Non-pigmented ciliary epithelial cell (primary cell): Measurements from ENCODE around the gene SDK1.
"Not testable (repeated sequence)": the region's sequence is repeated elsewhere in the genome, so short reads cannot be mapped to it uniquely, and the experiment has no call there.

Source experiments
- DNase-seq: peaks from one replicate; pipeline ENCODE4 v3.0.0-alpha.2; 2010; ENCODE audit warnings: low read depth

The SDK1 gene

DNA sequence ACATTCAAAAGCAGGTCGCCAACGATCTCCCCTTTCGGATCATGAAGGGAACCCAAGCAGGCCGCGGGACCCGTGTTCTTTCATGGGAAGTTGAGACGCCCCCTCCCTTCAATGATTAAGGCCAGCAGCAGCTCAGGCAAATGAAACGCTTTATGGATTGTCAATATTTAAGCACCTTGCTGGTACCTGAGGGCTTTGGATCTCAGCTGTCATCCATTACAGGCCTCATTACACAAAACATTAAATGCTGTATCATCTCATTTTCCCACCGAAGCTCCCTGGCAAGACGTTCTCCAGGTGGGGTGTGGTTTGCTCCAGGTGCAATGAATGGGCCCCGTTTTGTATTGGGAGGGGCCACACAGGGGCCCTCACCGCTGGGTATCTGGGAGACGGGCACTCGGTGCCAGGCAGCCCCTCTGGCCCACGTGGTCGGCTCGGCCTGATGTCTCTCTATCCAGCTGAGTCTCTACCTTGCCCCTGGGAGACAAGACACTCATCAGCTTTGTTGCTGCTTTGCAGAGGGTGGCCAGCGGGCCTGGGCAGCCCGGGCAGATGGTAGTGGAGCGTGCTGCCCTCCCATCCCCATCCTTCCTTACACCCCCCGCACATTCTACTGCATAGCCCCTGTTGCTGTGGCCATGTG, 925.0 kb downstream of the SDK1 start:
- no peak for DNase-seq

GRCh38 chr7:4226524-4226882, 925.5 kb downstream of the SDK1 start:
- DNase-seq = no peak

DNA sequence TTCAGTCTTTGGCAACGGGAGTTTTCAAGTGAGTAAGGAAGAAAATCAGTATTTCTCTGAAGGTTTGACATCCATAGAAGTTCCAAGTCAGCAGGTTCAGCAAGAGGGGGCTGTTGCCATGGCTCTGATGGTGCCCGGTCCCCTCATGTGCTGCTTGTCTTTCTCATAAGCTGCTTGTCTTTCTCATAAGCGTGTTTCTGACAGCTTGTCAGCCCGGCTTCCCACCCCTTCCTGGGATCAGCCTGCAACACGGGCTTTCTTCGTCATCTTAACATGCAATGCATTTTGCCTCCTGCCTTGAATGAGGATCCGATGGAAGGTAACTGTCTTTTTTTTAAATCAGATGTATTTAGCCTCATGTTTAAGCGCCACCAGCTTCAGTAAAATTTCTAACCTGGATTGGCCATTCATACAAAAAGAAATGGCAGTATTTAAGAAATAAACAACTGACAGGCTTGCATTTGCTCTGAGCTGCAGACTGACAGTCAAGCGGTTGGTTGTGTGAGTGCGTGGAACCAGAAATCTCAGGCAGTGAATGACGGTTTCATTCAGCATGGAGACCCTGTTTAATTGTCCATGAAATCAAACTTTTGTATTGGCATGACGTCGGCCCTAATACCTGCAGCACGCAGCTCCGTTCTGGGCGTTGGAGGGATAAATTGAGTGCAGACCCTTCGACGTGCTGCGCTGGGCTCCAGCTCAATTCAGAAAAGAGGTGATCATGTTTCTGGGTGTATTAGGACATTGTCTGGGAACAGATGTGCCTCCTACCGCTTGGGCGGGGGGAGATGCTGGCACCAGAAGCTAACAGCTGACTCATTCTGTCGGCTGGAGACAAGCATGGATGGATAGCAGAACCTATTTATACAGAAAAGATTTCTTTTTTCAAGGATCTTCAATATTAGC, 926.3 kb downstream of the SDK1 start:
- DNase-seq = no peak

GRCh38 chr7:4230352-4230751, 929.3 kb downstream of the SDK1 start:
- no peak for DNase-seq

GRCh38 chr7:4233146-4233545, 932.1 kb downstream of the SDK1 start:
- no peak for DNase-seq

GRCh38 chr7:4233621-4234497, 932.8 kb downstream of the SDK1 start:
- no peak for DNase-seq

GRCh38 chr7:4234498-4234855, 933.4 kb downstream of the SDK1 start:
- no peak for DNase-seq

DNA sequence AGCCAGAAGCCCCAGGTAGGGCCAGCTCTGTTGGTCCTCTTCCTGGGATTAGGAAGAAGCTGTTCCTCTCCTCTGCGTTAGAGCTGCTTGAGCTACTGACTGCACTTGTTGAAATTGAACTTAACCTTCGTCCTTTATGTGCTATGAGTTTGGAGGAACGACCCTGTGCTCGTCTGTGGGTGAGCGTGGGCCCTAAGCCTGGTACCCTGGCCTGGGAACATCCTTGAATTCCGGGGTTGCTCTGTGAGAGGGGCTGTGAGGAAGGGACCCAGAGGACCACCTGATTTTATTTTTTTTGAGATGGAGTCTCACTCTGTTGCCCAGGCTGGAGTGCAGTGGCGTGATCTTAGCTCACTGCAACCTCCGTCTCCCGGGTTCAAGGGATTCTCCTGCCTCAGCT, 933.8 kb downstream of the SDK1 start:
- no peak for DNase-seq

DNA sequence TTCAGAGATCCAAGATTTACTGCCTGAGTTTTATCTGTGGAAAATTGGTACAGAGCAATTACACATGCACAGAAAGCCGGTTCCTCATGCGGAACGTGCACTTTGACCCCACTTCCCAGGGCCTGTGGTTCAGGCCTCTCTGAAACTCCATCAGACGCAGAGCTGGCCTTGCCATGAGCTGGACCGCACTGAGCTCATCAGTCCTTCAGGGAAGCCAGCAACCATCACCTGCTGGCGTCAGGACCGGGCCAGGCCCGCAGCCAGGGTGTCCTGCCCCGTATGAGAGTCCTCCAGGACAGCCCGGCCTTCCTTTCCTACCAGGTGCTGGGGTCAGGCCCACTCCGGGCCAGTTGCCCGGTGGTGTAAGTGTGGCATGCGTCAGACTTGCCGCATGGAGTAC, 934.5 kb downstream of the SDK1 start:
- DNase-seq = no peak

- DNase-seq = no peak
Measured at GRCh38 chr7:4236389-4236788, 935.3 kb downstream of the SDK1 start.

DNA sequence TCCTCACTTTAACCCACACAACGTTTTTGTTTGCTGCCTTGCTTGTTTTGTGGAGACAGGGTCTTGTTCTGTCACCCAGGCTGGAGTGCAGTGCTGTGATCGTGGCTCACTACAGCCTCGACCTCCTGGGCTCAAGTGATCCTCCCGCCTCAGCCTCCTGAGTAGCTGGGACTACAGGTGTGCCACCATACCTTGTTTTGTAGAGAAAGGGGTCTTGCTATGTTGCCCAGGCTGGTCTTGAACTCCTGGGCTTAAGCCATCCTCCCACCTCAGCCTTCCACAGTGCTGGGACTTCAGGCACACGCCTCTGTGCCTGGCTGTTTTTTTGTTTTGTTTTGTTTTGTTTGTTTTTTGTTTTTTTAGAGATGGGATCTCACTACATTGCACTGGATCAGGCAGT, 935.8 kb downstream of the SDK1 start:
- not testable (repeated sequence) for DNase-seq

GRCh38 chr7:4237296-4238235, 936.5 kb downstream of the SDK1 start:
- no peak for DNase-seq

- DNase-seq = no peak
Measured at GRCh38 chr7:4238861-4239260, 937.8 kb downstream of the SDK1 start.

GRCh38 chr7:4240042-4240441, 939.0 kb downstream of the SDK1 start:
- DNase-seq = no peak

DNA sequence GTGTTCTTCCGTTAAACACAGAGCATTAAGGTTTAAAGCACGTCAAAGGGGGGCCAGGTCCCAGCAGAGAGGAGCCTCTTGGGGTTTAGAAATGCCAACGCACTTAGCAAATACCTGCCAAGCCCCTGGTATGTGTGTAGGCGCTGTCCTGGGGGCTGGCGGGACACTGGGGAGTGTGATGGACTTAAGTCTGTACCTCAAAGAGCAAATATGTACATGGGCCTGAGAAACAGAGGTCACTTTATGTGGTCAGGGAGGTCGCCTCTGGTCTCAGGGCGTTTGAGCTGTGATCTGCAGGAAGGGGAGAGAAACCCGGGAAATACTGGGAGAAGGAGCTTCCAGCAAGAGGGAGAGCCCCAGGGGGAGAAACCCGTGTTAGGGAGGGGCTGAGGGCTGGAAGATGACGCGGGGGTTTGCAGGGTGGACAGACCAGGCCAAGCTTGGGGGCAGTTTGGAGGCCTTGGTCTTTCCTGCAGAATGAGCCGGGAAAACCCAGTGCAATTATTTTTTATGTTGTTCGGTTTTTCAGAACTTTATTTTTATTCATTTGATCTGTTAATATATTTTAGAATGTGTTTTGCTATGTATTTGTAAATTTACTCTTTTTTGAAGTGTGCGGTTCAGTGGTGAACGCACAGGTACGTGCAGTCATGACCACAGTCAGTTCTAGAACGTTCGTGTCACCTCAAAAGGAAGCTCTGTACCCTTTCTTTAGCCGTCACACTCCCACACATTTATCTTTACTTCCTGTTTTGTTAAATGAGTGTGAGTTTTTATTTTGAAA, 939.7 kb downstream of the SDK1 start:
- no peak for DNase-seq

- DNase-seq = no peak
Measured at GRCh38 chr7:4241304-4241612, 940.2 kb downstream of the SDK1 start.

- DNase-seq = no peak
Measured at GRCh38 chr7:4241791-4242190, 940.7 kb downstream of the SDK1 start.

GRCh38 chr7:4242706-4243105, 941.7 kb downstream of the SDK1 start:
- DNase-seq = no peak

DNA sequence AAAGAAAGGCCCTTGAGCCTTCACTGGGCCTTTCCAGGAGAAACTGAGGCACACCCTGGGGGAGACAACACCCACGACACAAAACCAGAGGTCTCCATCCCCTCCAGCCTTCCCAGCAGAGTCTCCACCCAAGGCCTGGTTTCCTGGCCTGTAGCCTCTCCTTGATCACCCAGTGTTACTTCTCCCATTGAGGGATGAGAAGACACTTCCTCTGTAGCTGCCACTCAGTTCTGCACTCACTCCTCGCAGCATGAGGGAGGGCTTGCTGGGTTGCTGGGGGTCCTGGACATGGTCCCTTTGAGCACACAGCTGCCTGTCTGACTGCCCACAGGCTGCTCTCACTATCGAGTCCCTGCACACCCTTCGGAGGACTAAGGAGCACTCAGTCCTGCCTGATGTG, 943.0 kb downstream of the SDK1 start:
- no peak for DNase-seq

- DNase-seq = no peak
Measured at GRCh38 chr7:4244635-4245034, 943.6 kb downstream of the SDK1 start.
